ENCODE data around the gene ANGPTL2. TPM values are rescaled to one million over a fixed set of nuclear protein-coding genes. Genes with fewer than 3 reads are reported as not detected.

The ANGPTL2 gene
- total RNA-seq, 1 experiment from 2014 or later = 5.1 TPM

DNA sequence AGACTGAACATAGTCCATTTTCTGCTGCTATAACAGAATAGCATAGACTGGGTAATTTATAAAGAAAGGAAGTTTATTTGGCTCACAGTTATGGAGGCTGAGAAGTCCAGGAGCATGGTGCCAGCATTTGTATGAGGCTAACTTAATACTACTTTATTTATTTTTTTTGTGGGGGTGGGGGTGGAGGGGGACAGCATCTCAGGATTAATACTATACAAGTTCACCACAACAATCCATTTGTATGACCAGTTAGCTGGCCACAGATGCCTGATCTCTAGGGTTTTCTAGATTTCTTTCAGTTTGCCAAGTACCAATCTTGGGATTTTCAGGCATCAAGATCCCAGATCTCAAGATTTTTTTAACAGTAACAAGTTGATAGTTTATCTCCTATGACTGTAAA is 20.3 kb downstream of the ANGPTL2 start:
- H4K20me1 ChIP-seq (ENCODE audit: control insufficient read depth, insufficient read depth, insufficient read length) = no peaks in the 10 kb centered on the region
- no peaks in the 10 kb centered on the region for H3K79me1 ChIP-seq (ENCODE audit: insufficient read depth, low read depth, low read length, poor library complexity, severe bottlenecking)
- no peak overlapping the region for H2BK15ac ChIP-seq (ENCODE audit: low read depth, low read length)
- no peaks in the 10 kb centered on the region for H3K23me2 ChIP-seq (ENCODE audit: insufficient read length, low read depth, low read length, poor library complexity, severe bottlenecking)
- Mint-ChIP-seq H3K4me1 (peaks cover 14 to 19% of the 10 kb centered on the region in 2 experiments), H3K27ac (no peak overlapping the region), H3K27me3 (ENCODE audit: low read depth) (no peaks in the 10 kb centered on the region), H3K36me3 (ENCODE audit: insufficient read depth in 1 of 3, low read depth in 3 of 3) (no peaks in the 10 kb centered on the region; a peak in 1 of 7 replicates), H3K9me3 (no peaks in the 10 kb centered on the region; a peak in 1 of 5 replicates), H3K4me3 (no peak overlapping the region)
- H3K9ac ChIP-seq (ENCODE audit: extremely low read depth, insufficient read length, low read length) = no peak overlapping the region
- H3K14ac ChIP-seq (ENCODE audit: insufficient read depth, low read length) = no peak overlapping the region
- H3K4me2 ChIP-seq (ENCODE audit: insufficient read depth, insufficient read length, low read length) = no peak overlapping the region
- no peak overlapping the region for H2AFZ ChIP-seq (ENCODE audit: low read length)
- no peak overlapping the region for H3K23ac ChIP-seq (ENCODE audit: insufficient read length, low read depth, low read length)
- no peak overlapping the region for H3K4ac ChIP-seq (ENCODE audit: low read depth, low read length)
- no peak overlapping the region for H4K91ac ChIP-seq (ENCODE audit: insufficient read length, low read depth, low read length)
- H3K4me1 ChIP-seq (ENCODE audit: insufficient read depth, low read length) = no peaks in the 10 kb centered on the region
- no peaks in the 10 kb centered on the region for H3K27me3 ChIP-seq (ENCODE audit: insufficient read depth, low read length)
- H3T11ph ChIP-seq (ENCODE audit: low read length) = no peak overlapping the region
- H2AK5ac ChIP-seq (ENCODE audit: insufficient read length, low read length) = no peak overlapping the region
- H3K56ac ChIP-seq (ENCODE audit: insufficient read length, low read depth, low read length) = no peak overlapping the region
- H4K8ac ChIP-seq (replicated peaks; ENCODE audit: insufficient read length, low read depth, low read length) = no peak overlapping the region
- no peaks in the 10 kb centered on the region for H3K79me2 ChIP-seq (ENCODE audit: insufficient read depth, low read length)
- H3K18ac ChIP-seq (ENCODE audit: insufficient read length, low read depth, low read length) = no peak overlapping the region
- H4K5ac ChIP-seq (ENCODE audit: insufficient read length, low read depth, low read length) = no peak overlapping the region
- H2BK12ac ChIP-seq (ENCODE audit: insufficient read length, low read depth, low read length) = no peak overlapping the region
- H3K27ac ChIP-seq (ENCODE audit: insufficient read length, low read depth, low read length) = no peak overlapping the region
- H2BK5ac ChIP-seq (ENCODE audit: insufficient read length, low read length) = no peak overlapping the region
- no peak overlapping the region for H2BK20ac ChIP-seq (ENCODE audit: low read depth, low read length, poor library complexity, severe bottlenecking)
- no peak overlapping the region for H2BK120ac ChIP-seq (ENCODE audit: low read depth, low read length, poor library complexity, severe bottlenecking)
- TF ChIP-seq, protein P1, sequence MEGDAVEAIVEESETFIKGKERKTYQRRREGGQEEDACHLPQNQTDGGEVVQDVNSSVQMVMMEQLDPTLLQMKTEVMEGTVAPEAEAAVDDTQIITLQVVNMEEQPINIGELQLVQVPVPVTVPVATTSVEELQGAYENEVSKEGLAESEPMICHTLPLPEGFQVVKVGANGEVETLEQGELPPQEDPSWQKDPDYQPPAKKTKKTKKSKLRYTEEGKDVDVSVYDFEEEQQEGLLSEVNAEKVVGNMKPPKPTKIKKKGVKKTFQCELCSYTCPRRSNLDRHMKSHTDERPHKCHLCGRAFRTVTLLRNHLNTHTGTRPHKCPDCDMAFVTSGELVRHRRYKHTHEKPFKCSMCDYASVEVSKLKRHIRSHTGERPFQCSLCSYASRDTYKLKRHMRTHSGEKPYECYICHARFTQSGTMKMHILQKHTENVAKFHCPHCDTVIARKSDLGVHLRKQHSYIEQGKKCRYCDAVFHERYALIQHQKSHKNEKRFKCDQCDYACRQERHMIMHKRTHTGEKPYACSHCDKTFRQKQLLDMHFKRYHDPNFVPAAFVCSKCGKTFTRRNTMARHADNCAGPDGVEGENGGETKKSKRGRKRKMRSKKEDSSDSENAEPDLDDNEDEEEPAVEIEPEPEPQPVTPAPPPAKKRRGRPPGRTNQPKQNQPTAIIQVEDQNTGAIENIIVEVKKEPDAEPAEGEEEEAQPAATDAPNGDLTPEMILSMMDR (conservative IDR thresholded peaks at IDR 0.05) = no peak
- DNase-seq = no peak
- no peaks in the 10 kb centered on the region for H3K9me3 ChIP-seq (ENCODE audit: control insufficient read depth, low read depth, low read length)
